HG02981 (cell line): ENCODE data around the gene MICAL3.
A peak's percentile ranks its signal among the peaks of the same experiment; 100 is the strongest.

Source experiments
- ATAC-seq: cut with Tn5 transposase; IDR thresholded peaks from one replicate; pipeline ENCODE4 v1.9.1; 2021; ENCODE audit warnings: mild to moderate bottlenecking, moderate library complexity; ENCODE audit not compliant: unreplicated experiment

Gene MICAL3

GRCh38 chr22:17855572-17856290 lies 168.6 kb downstream of the MICAL3 start:
- no peak for ATAC-seq

DNA sequence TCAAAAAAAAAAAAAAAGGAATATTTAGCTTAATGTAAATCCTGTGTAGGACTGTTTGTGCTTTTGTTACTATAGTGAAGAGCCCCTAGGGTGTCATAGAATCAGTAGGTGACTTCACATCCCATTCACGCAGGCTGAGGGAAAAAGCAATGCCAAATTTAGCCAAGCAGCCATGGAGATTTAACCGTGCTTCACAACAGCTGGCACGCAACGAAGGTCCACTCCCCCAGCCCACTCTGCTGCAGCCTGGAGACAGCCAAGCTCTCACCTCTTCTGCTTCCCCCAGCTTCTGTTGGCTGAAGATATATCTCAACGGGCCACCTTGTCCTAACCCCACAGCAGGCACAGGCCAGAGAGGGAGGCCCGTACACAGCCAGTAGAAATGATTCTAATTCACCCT lies 171.3 kb downstream of the MICAL3 start:
- ATAC-seq = no peak

GRCh38 chr22:17851759-17852158 lies 172.6 kb downstream of the MICAL3 start:
- no peak for ATAC-seq

- ATAC-seq = no peak
Measured at GRCh38 chr22:17847360-17848078, 176.8 kb downstream of the MICAL3 start.

DNA sequence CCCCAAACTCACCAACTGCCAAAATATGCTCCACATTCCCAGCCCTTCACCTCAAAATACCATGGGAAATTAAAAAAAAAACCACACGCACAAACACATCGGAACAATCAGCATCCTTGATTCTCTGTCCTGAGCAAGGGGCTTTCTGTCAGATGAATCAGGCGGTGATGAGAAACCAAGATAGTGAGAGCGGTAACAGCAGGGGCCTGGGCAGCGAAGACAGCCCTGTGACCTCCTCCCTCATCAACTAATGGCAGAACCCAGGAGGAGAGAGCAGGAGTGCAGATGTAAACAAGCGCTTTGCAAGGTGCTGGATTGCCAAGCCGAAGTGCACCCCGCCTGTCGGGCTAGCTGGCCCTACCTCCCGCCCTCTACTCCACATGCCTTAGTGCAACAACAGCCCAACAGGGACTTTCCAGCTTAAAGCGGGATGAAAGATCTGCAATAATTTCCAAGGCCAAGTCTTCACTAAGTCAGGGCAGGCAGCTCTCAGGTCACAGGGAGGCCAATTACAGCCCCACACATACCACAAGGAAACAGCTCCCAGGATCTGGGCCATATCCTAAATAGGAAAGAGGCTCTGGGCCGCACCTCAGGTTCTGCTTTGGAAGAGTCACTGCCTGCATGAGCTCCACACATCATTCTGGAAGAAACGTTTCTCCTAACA lies 177.9 kb downstream of the MICAL3 start:
- no peak for ATAC-seq

- ATAC-seq = no peak
Measured at GRCh38 chr22:17845790-17846189, 178.6 kb downstream of the MICAL3 start.

GRCh38 chr22:17845327-17845726 lies 179.0 kb downstream of the MICAL3 start:
- ATAC-seq = no peak

DNA sequence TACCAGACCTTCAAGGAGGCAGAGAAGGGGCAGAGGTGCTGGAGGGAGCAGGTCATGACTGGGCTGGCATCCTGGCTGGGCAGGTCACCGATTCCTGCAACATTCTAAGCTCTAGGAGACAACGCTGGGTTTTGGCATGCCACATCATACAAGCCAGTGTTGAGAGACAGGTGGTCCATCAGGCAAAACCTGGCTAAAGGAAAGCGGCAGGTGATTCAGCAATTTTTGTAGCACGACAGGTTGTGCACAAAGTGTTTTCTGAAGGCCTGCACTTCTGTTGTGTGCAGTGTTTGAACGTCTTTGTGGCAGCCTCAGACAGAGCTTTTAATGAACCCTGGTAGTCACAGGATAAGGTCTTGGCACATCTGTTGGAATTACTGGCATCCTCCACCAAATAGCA lies 180.2 kb downstream of the MICAL3 start:
- no peak for ATAC-seq

GRCh38 chr22:17842386-17842785 lies 182.0 kb downstream of the MICAL3 start:
- no peak for ATAC-seq

DNA sequence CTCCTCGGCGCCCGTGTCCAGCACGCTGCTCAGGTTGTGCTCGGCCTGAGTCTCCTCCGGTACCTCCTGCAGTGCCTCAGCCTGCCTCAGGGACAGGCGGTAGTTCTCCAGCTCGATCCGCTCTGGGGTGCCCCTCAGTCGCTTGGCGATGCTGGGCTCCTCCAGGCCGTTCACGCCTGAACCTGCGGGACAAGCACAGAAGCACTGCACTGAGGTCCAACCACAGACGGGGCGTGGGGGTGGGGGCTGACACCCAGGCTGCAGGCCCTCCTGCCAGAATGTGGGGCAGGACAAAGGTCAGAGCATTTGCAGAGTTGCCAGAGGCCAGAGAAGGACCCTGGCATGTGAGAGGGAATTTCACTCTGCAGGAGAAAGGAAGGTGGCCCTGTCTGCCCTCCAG lies 182.5 kb downstream of the MICAL3 start:
- no peak for ATAC-seq

- no peak for ATAC-seq
Measured at GRCh38 chr22:17838180-17838865, 186.0 kb downstream of the MICAL3 start.

- no peak for ATAC-seq
Measured at GRCh38 chr22:17836992-17837742, 187.2 kb downstream of the MICAL3 start.

DNA sequence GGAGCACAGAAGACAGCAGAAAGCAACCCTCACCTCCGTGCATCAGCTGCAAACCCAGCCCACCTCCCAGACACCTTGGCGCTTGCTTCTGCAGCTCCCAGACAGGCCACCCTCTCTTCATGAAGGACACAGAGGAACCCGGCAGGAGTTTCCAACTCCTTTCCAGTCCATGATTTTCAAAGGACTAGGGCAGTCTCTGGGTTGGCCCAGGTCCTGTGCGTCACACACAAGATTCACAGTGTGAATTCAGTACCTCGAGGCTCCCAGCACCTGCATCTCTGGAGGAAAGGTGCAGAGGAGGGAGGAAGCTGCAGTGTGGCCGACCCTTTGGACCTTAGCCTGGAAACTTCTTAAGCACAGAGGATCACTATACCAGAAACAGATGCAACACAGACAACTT lies 189.1 kb downstream of the MICAL3 start:
- ATAC-seq = no peak

DNA sequence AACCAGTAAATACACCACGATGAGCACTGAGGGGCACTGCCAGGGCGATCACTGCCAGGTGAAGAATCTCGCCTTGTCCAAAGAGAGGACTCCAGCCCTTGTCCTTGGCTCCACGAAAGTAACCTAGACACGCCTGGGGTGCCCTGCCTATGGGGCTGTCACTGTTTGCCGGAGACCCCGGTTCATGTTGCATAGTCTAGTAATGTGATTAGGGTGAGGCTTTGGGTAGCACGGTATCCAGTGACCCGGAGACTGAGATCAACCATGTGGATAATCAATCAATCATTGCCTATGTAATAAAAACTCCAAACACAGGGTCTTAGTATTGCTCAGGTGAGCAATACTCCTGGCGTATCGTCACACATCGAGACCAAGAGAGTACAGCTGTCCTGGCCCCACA lies 190.9 kb downstream of the MICAL3 start:
- no peak for ATAC-seq

GRCh38 chr22:17832665-17833064 lies 191.7 kb downstream of the MICAL3 start:
- no peak for ATAC-seq

GRCh38 chr22:17831501-17832251 lies 192.7 kb downstream of the MICAL3 start:
- no peak for ATAC-seq

DNA sequence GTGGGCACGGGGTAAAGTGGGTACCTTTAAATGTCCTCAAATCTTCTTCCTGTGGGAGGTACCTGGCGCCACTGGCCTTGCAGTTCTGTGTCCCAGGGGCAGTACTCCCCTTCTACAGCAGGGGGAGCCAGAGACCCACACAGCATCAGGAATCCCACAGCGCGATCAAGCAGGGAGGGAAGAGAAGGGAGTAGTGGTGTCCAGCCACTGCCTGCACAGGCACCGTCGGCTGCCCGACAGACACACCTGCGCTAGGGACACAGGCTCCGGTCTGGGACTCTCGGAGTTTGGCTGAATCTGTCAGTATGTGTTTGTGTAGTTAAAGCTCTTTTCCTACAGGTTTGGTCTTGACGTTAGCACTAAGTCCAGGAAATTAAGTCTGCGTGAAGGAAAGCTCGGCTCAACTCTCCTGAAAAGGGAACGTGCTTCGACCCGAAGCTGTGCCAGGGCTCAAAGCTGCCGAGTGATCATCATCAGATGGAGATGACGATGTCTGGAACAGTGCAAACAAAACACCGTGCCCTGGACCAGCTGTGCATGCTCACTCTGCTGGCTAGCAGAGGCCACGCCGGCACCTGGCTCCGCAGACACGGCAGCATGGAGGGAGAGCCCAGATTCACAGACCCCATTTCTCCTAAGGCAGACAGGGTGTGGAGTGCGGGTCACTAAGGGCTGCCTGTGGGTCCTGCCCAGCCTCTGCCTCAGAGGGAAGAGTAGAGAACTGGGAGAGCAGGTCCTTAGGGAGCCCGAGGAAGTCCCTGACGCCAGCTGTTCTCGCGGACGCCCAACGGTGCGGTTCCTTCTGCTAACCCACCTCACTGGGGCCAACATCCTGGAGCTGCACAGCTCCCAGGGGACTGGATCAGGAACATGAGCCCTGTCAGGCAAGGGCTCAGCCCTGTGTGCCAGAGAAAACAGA lies 194.1 kb downstream of the MICAL3 start:
- ATAC-seq = peak; percentile 77

- no peak for ATAC-seq
Measured at GRCh38 chr22:17829695-17830042, 194.7 kb downstream of the MICAL3 start.

GRCh38 chr22:17828502-17829080 lies 195.8 kb downstream of the MICAL3 start:
- no peak for ATAC-seq
